Neural cell (in vitro differentiated cells): ENCODE data around the gene LY6G6C. TPM values are rescaled to one million over a fixed set of nuclear protein-coding genes. Genes with fewer than 3 reads are reported as not detected.

Experiments
- H2AFZ ChIP-seq: fragments of 200-600, 300-800 bp; sonication (generic), shearing (Covaris generic); 2 replicates; pipeline ENCODE4 v1.6.0; 2014; ENCODE audit warnings: low read depth, mild to moderate bottlenecking, antibody characterized with exemption, low read length, moderate library complexity
- H3F3A ChIP-seq: fragments of 200-600 bp; shearing (Covaris generic); 2 replicates; pipeline ENCODE4 v1.6.1; 2016; ENCODE audit warnings: mild to moderate bottlenecking, moderate library complexity, mixed read lengths, antibody characterized with exemption, low read length; ENCODE audit not compliant: insufficient read depth, poor library complexity, severe bottlenecking
- H3K27ac ChIP-seq: fragments of 200-600, 300-800 bp; sonication (generic), shearing (Covaris generic); 2 replicates; pipeline ENCODE4 v1.5.1; 2014; ENCODE audit warnings: mild to moderate bottlenecking, low read length, moderate library complexity
- H3K27me3 ChIP-seq: fragments of 300-800, 200-600 bp; sonication (generic), shearing (Covaris generic); 2 replicates; pipeline ENCODE4 v1.6.0; 2014; ENCODE audit warnings: mild to moderate bottlenecking, low read depth, low read length, moderate library complexity; ENCODE audit not compliant: insufficient read depth
- H3K36me3 ChIP-seq: fragments of 300-800, 200-600 bp; sonication (generic), shearing (Covaris generic); 2 replicates; pipeline ENCODE4 v1.5.1; 2014; ENCODE audit warnings: mild to moderate bottlenecking, antibody characterized with exemption, low read length, moderate library complexity; ENCODE audit not compliant: insufficient read depth
- H3K4me2 ChIP-seq: fragments of 300-800, 200-600 bp; sonication (generic), shearing (Covaris generic); 2 replicates; pipeline ENCODE4 v1.6.0; 2014; ENCODE audit warnings: mild to moderate bottlenecking, low read length
- H3K4me3 ChIP-seq: fragments of 300-800, 200-600 bp; sonication (generic), shearing (Covaris generic); 2 replicates; pipeline ENCODE4 v1.5.1; 2014; ENCODE audit warnings: mild to moderate bottlenecking, low read length, moderate library complexity
- H3K79me2 ChIP-seq: fragments of 200-600 bp; shearing (Covaris generic); replicated peaks from 2 replicates; pipeline ENCODE4 v1.6.0; 2014; ENCODE audit warnings: mild to moderate bottlenecking, low read length, moderate library complexity; ENCODE audit not compliant: insufficient read depth
- H3K9ac ChIP-seq: fragments of 300-800, 200-600 bp; sonication (generic), shearing (Covaris generic); 2 replicates; pipeline ENCODE4 v1.6.1; 2016; ENCODE audit warnings: mild to moderate bottlenecking, low read length, mixed read lengths
- H3K9me2 ChIP-seq: fragments of 200-600 bp; shearing (Covaris generic); 2 replicates; pipeline ENCODE4 v1.6.1; 2016; ENCODE audit warnings: mild to moderate bottlenecking, low read length, mixed read lengths; ENCODE audit not compliant: insufficient read depth
- H3K9me3 ChIP-seq: fragments of 200-600, 300-800 bp; sonication (generic), shearing (Covaris generic); 2 replicates; pipeline ENCODE4 v1.6.1; 2016; ENCODE audit warnings: mild to moderate bottlenecking, mixed run types, low read length, moderate library complexity, mixed read lengths
- H4K20me1 ChIP-seq: fragments of 200-600 bp; shearing (Covaris generic); 2 replicates; pipeline ENCODE4 v1.6.1; 2016; ENCODE audit warnings: mild to moderate bottlenecking, mixed run types; ENCODE audit not compliant: insufficient read depth
- CTCF ChIP-seq: fragments of 450-650 bp; IDR thresholded peaks from 2 replicates; pipeline ENCODE4 v1.5.1; 2014; ENCODE audit warnings: antibody characterized with exemption, mild to moderate bottlenecking, moderate library complexity; ENCODE audit not compliant: poor library complexity, severe bottlenecking
- EP300 ChIP-seq: fragments of 450-650 bp; conservative IDR thresholded peaks from 2 replicates; pipeline ENCODE4 v1.6.1; 2014; ENCODE audit warnings: antibody characterized with exemption, mild to moderate bottlenecking, moderate library complexity; ENCODE audit not compliant: poor library complexity, severe bottlenecking
- EZH2 ChIP-seq: fragments of 200-600, 300-800 bp; shearing (Covaris generic), sonication (generic); IDR thresholded peaks from 2 replicates; pipeline ENCODE4 v1.6.1; 2014; ENCODE audit warnings: antibody characterized with exemption, low read length, borderline replicate concordance, mild to moderate bottlenecking; ENCODE audit not compliant: insufficient read depth, poor library complexity, severe bottlenecking
- MXI1 ChIP-seq: fragments of 450-650 bp; conservative IDR thresholded peaks from 2 replicates; pipeline ENCODE4 v1.6.1; 2014; ENCODE audit warnings: antibody characterized with exemption, mild to moderate bottlenecking; ENCODE audit not compliant: poor library complexity, severe bottlenecking
- POLR2AphosphoS5 ChIP-seq: IDR thresholded peaks from 2 replicates; pipeline ENCODE4 v1.6.1; 2012
- RAD21 ChIP-seq: fragments of 450-650 bp; conservative IDR thresholded peaks from 2 replicates; pipeline ENCODE4 v1.6.1; 2014; ENCODE audit warnings: antibody characterized with exemption, mild to moderate bottlenecking, moderate library complexity
- REST ChIP-seq: IDR thresholded peaks from 2 replicates; pipeline ENCODE4 v1.6.1; 2012; ENCODE audit warnings: borderline replicate concordance
- SMC3 ChIP-seq: fragments of 450-650 bp; conservative IDR thresholded peaks from 2 replicates; pipeline ENCODE4 v1.6.1; 2014; ENCODE audit warnings: antibody characterized with exemption, mild to moderate bottlenecking, moderate library complexity; ENCODE audit not compliant: poor library complexity
- TAF1 ChIP-seq: IDR thresholded peaks from 2 replicates; pipeline ENCODE4 v1.6.1; 2012; ENCODE audit warnings: low read depth
- polyA plus RNA-seq: library from polyadenylated mRNA; depleted of rRNA; stranded (reverse); fragments of >200 nt; gene quantifications from 2 replicates; pipeline ENCODE4 v1.2.3, GENCODE V29; 2014

Gene LY6G6C
- polyA plus RNA-seq, 1 donor from 2014 or later = 0.88 TPM

GRCh38 chr6:31717499-31718222 is 3.9 kb downstream of the LY6G6C start:
- TF ChIP-seq POLR2AphosphoS5 (no peak), EZH2 (no peak), EP300 (no peak)
- H2AFZ ChIP-seq = no peak overlapping the region

GRCh38 chr6:31715022-31715958 is 6.3 kb downstream of the LY6G6C start, which contains the start of gene LY6G6D:
TSS of gene LY6G6D (plus strand) at chr6:31715348. CDS start at chr6:31715356, 8 bp downstream.
- H3K4me2 ChIP-seq = peak within 1 kb of the TSS; percentile 30
- H3K79me2 ChIP-seq = no peaks in the 10 kb centered on the region
- no peaks in the 10 kb centered on the region for H3K9me2 ChIP-seq
- no peaks in the 10 kb centered on the region for H3K36me3 ChIP-seq
- H3K4me3 ChIP-seq = peak within 1 kb of the TSS; percentile 23
- no peaks in the 10 kb centered on the region for H3K27me3 ChIP-seq
- no peaks in the 10 kb centered on the region for H3K9me3 ChIP-seq
- H2AFZ ChIP-seq = peak within 1 kb of the TSS; percentile 84
- TF ChIP-seq TAF1 (no peak), POLR2AphosphoS5 (no peak), EP300 (no peak), MXI1 (no peak), RAD21 (no peak), EZH2 (no peak), SMC3 (no peak), REST (no peak), CTCF (no peak)
- peak within 1 kb of the TSS; percentile 48 for H3K9ac ChIP-seq
- no peaks in the 10 kb centered on the region for H4K20me1 ChIP-seq
- H3F3A ChIP-seq = no peaks in the 10 kb centered on the region
- H3K27ac ChIP-seq = peak within 1 kb of the TSS; percentile 56

More at GRCh38 chr6:31717499-31718222, 3.9 kb downstream of the LY6G6C start:
- H3K27ac ChIP-seq = no peak overlapping the region
- no peaks in the 10 kb centered on the region for H3K36me3 ChIP-seq
- H3K4me2 ChIP-seq = no peak overlapping the region
- H4K20me1 ChIP-seq = no peaks in the 10 kb centered on the region
- H3K9ac ChIP-seq = no peak overlapping the region
- H3K9me2 ChIP-seq = no peaks in the 10 kb centered on the region
- H3K4me3 ChIP-seq = no peak overlapping the region
- no peaks in the 10 kb centered on the region for H3K27me3 ChIP-seq
- no peaks in the 10 kb centered on the region for H3F3A ChIP-seq
- H3K79me2 ChIP-seq = no peaks in the 10 kb centered on the region
- no peaks in the 10 kb centered on the region for H3K9me3 ChIP-seq
